ENCODE data around the gene IGF2BP1. TPM values are rescaled to one million over a fixed set of nuclear protein-coding genes. Genes with fewer than 3 reads are reported as not detected.

IGF2BP1 gene
- total RNA-seq, 1 experiment from 2014 or later = 434 TPM

DNA sequence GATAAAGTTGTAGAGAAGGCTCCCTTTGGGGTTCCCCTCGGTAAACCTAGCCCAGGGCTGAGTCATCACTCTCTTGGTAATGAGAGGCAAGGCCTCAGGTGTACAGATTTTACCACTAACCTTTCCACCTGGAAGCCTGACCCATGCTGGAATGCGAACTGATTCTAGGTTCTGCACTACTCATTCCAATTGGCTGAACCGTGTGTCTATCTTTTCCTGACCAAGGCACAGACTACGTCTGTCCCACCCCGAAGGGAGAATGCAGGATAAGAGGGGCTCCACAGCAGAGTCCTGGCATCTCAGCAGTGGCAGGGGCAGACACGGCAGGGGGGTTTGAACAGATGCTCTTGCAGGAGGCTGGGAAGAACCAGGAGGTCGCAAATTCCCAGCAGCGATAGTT lies 70.0 kb downstream of the IGF2BP1 start:
- Histone ChIP-seq H3K79me1 (ENCODE audit: insufficient read depth, low read depth, low read length, poor library complexity, severe bottlenecking) (no peaks in the 10 kb centered on the region), H4K8ac (replicated peaks; ENCODE audit: insufficient read length, low read depth, low read length) (no peak overlapping the region), H3K4me1 (ENCODE audit: insufficient read depth, low read length) (no peaks in the 10 kb centered on the region), H3K27me3 (ENCODE audit: insufficient read depth, low read length) (no peaks in the 10 kb centered on the region), H2AFZ (ENCODE audit: low read length) (no peak overlapping the region), H2BK15ac (ENCODE audit: low read depth, low read length) (no peak overlapping the region), H3K18ac (ENCODE audit: insufficient read length, low read depth, low read length) (no peak overlapping the region), H3K56ac (ENCODE audit: insufficient read length, low read depth, low read length) (no peak overlapping the region), H3K23ac (ENCODE audit: insufficient read length, low read depth, low read length) (no peak overlapping the region), H2BK20ac (ENCODE audit: low read depth, low read length, poor library complexity, severe bottlenecking) (no peak overlapping the region), H3K14ac (ENCODE audit: insufficient read depth, low read length) (no peak overlapping the region), H3T11ph (ENCODE audit: low read length) (no peak overlapping the region), H2BK5ac (ENCODE audit: insufficient read length, low read length) (no peak overlapping the region), H3K4ac (ENCODE audit: low read depth, low read length) (no peak overlapping the region), H3K9me3 (ENCODE audit: control insufficient read depth, low read depth, low read length) (no peaks in the 10 kb centered on the region), H4K5ac (ENCODE audit: insufficient read length, low read depth, low read length) (no peak overlapping the region), H4K20me1 (ENCODE audit: control insufficient read depth, insufficient read depth, insufficient read length) (no peaks in the 10 kb centered on the region), H3K27ac (ENCODE audit: insufficient read length, low read depth, low read length) (no peak overlapping the region), H2AK5ac (ENCODE audit: insufficient read length, low read length) (no peak overlapping the region), H4K91ac (ENCODE audit: insufficient read length, low read depth, low read length) (no peak overlapping the region), H3K79me2 (ENCODE audit: insufficient read depth, low read length) (no peaks in the 10 kb centered on the region), H2BK12ac (ENCODE audit: insufficient read length, low read depth, low read length) (no peak overlapping the region), H3K4me2 (ENCODE audit: insufficient read depth, insufficient read length, low read length) (no peak overlapping the region), H3K9ac (ENCODE audit: extremely low read depth, insufficient read length, low read length) (no peak overlapping the region), H2BK120ac (ENCODE audit: low read depth, low read length, poor library complexity, severe bottlenecking) (no peak overlapping the region), H3K23me2 (ENCODE audit: insufficient read length, low read depth, low read length, poor library complexity, severe bottlenecking) (no peaks in the 10 kb centered on the region)
- Mint-ChIP-seq H3K27me3 (ENCODE audit: low read depth) (peaks cover 8% of the 10 kb centered on the region), H3K27ac (peak overlapping the region in 2 of 3 experiments; percentile 40 to 76; a peak in 2 of 7 replicates), H3K36me3 (ENCODE audit: insufficient read depth in 1 of 3, low read depth in 3 of 3) (no peaks in the 10 kb centered on the region), H3K4me3 (peak overlapping the region in 1 of 2 experiments; percentile 47; a peak in 2 of 5 replicates), H3K4me1 (peaks cover 6 to 16% of the 10 kb centered on the region in 2 experiments), H3K9me3 (no peaks in the 10 kb centered on the region; a peak in 1 of 5 replicates)
- no CpG with 5 or more reads among the region's 8 CpGs for WGBS (ENCODE audit: extremely low coverage, insufficient read length, low lambda C conversion rate)
- peak; percentile 71 for DNase-seq
- TF ChIP-seq, protein P1, sequence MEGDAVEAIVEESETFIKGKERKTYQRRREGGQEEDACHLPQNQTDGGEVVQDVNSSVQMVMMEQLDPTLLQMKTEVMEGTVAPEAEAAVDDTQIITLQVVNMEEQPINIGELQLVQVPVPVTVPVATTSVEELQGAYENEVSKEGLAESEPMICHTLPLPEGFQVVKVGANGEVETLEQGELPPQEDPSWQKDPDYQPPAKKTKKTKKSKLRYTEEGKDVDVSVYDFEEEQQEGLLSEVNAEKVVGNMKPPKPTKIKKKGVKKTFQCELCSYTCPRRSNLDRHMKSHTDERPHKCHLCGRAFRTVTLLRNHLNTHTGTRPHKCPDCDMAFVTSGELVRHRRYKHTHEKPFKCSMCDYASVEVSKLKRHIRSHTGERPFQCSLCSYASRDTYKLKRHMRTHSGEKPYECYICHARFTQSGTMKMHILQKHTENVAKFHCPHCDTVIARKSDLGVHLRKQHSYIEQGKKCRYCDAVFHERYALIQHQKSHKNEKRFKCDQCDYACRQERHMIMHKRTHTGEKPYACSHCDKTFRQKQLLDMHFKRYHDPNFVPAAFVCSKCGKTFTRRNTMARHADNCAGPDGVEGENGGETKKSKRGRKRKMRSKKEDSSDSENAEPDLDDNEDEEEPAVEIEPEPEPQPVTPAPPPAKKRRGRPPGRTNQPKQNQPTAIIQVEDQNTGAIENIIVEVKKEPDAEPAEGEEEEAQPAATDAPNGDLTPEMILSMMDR (conservative IDR thresholded peaks at IDR 0.05) = no peak

All from H9 (cell line).